ENCODE measurements around the gene ZNF236.

Gene ZNF236

DNA sequence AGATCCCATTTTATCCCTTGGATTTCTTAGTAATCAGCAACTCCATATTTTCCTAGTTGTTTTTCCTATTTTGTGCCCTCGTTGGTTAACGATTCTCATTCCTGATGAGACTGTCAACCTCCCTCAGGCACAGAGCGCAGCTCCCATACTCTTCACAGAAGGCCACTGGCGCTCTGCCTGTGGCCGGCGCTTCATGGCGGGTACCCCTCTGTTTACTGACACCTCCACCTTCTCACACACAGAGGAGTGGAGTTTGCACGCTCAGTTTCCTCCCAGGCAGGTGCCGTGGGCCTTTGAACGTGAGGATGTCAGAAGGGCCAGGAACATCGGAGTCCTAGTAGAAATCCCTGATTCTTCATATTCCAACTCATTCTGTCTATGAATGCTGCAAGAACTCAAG is 171.2 kb downstream of the ZNF236 start:
- POLR2A ChIA-PET, result no interaction called here
- Histone ChIP-seq H3K36me3 (ENCODE audit: control insufficient read depth in 4 of 4, insufficient read depth in 4 of 4, low read length in 3 of 4) (no peaks in the 10 kb centered on the region), H3K27ac (ENCODE audit: insufficient read depth in 1 of 2, low read depth in 1 of 2, low read length in 2 of 2, poor library complexity in 1 of 2, severe bottlenecking in 2 of 2) (no peak overlapping the region), H3K4me1 (ENCODE audit: control extremely low read depth in 1 of 4, control insufficient read depth in 4 of 4, insufficient read depth in 4 of 4, low read length in 3 of 4) (peaks cover 0 to 4% (median 0%) of the 10 kb centered on the region in 4 experiments), H3K9me3 (ENCODE audit: control extremely low read depth in 1 of 5, control insufficient read depth in 4 of 5, insufficient read depth in 2 of 5, low read depth in 1 of 5, low read length in 4 of 5) (no peaks in the 10 kb centered on the region), H3K4me3 (ENCODE audit: control insufficient read depth in 1 of 7, extremely low read depth in 1 of 7, insufficient read depth in 4 of 7, low read depth in 2 of 7, low read length in 6 of 7) (no peak overlapping the region), H3K27me3 (replicated peaks in 2 of 5; ENCODE audit: control insufficient read depth in 4 of 5, insufficient read depth in 5 of 5, low read length in 4 of 5) (no peaks in the 10 kb centered on the region)
- WGBS (ENCODE audit: insufficient coverage), result 93% methylated on average over 11 of the region's 11 CpGs
- no peak for DNase-seq
- CTCF ChIA-PET, result interaction anchor here (2.2 kb wide), 1 partner anchor 11 kb away, joined by 6 read pairs; no protein-coding TSS in a partner anchor

DNA sequence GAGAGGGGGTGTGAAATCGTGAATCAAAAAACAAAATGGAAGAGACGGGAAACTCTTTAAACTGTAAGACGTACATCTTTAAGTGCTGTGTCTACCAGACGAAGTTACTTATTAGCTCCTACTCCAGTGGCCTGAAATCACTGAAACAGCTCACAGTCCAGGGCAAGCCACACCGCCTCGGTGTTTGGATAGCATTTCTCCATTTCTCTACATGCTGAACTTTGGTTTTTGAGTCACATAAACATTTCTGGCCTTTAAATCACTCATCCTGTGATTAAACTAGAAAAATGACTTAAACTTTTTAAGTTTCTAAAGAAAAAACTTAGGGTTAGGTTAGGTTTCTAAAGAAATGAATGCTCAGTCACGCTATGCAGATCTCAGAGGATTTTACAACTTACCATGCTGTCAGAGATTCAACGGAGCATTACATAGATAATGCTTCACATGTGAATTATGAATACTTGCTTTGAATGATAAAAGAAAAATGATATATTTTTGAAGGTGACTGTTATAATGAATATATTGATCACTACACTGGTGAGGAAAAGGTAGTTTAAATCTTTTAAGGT is 171.8 kb downstream of the ZNF236 start:
- WGBS (ENCODE audit: insufficient coverage), result 95% methylated on average over 7 of the region's 8 CpGs

GRCh38 chr18:76995896-76996295 is 173.5 kb downstream of the ZNF236 start:
- Histone ChIP-seq H3K27ac (ENCODE audit: insufficient read depth in 1 of 2, low read depth in 1 of 2, low read length in 2 of 2, poor library complexity in 1 of 2, severe bottlenecking in 2 of 2) (no peak overlapping the region), H3K27me3 (replicated peaks in 2 of 5; ENCODE audit: control insufficient read depth in 4 of 5, insufficient read depth in 5 of 5, low read length in 4 of 5) (no peaks in the 10 kb centered on the region), H3K4me1 (ENCODE audit: control extremely low read depth in 1 of 4, control insufficient read depth in 4 of 4, insufficient read depth in 4 of 4, low read length in 3 of 4) (peaks cover 0 to 8% (median 2%) of the 10 kb centered on the region in 4 experiments), H3K36me3 (ENCODE audit: control insufficient read depth in 4 of 4, insufficient read depth in 4 of 4, low read length in 3 of 4) (no peaks in the 10 kb centered on the region), H3K9me3 (ENCODE audit: control extremely low read depth in 1 of 5, control insufficient read depth in 4 of 5, insufficient read depth in 2 of 5, low read depth in 1 of 5, low read length in 4 of 5) (no peaks in the 10 kb centered on the region), H3K4me3 (ENCODE audit: control insufficient read depth in 1 of 7, extremely low read depth in 1 of 7, insufficient read depth in 4 of 7, low read depth in 2 of 7, low read length in 6 of 7) (no peak overlapping the region)
- no peak for DNase-seq
- CTCF ChIA-PET, result interaction anchor here (2.0 kb wide), 1 partner anchor 12 kb away, joined by 16 read pairs; no protein-coding TSS in a partner anchor
- POLR2A ChIA-PET, result no interaction called here
- 100% methylated on average over 2 of the region's 7 CpGs for WGBS (ENCODE audit: insufficient coverage)

More for the DNA sequence above, 171.8 kb downstream of the ZNF236 start:
- peaks cover 0 to 4% (median 0%) of the 10 kb centered on the region in 4 experiments for H3K4me1 ChIP-seq (ENCODE audit: control extremely low read depth in 1 of 4, control insufficient read depth in 4 of 4, insufficient read depth in 4 of 4, low read length in 3 of 4)
- ChIA-PET POLR2A (no interaction called here), CTCF (interaction anchor here (2.2 kb wide), 1 partner anchor 10 kb away, joined by 6 read pairs; no protein-coding TSS in a partner anchor)
- no peak overlapping the region for H3K27ac ChIP-seq (ENCODE audit: insufficient read depth in 1 of 2, low read depth in 1 of 2, low read length in 2 of 2, poor library complexity in 1 of 2, severe bottlenecking in 2 of 2)
- no peaks in the 10 kb centered on the region for H3K36me3 ChIP-seq (ENCODE audit: control insufficient read depth in 4 of 4, insufficient read depth in 4 of 4, low read length in 3 of 4)
- DNase-seq, result no peak
- H3K9me3 ChIP-seq (ENCODE audit: control extremely low read depth in 1 of 5, control insufficient read depth in 4 of 5, insufficient read depth in 2 of 5, low read depth in 1 of 5, low read length in 4 of 5), result no peaks in the 10 kb centered on the region
- H3K27me3 ChIP-seq (replicated peaks in 2 of 5; ENCODE audit: control insufficient read depth in 4 of 5, insufficient read depth in 5 of 5, low read length in 4 of 5), result no peaks in the 10 kb centered on the region
- H3K4me3 ChIP-seq (ENCODE audit: control insufficient read depth in 1 of 7, extremely low read depth in 1 of 7, insufficient read depth in 4 of 7, low read depth in 2 of 7, low read length in 6 of 7), result no peak overlapping the region

- ChIA-PET POLR2A (no interaction called here), CTCF (interaction anchor here (0.9 to 2.0 kb wide), 7 partner anchors 8 to 67 kb away, joined by 3 to 16 read pairs (median 3); no protein-coding TSS in a partner anchor)
- Histone ChIP-seq H3K27me3 (replicated peaks in 2 of 5; ENCODE audit: control insufficient read depth in 4 of 5, insufficient read depth in 5 of 5, low read length in 4 of 5) (no peaks in the 10 kb centered on the region), H3K9me3 (ENCODE audit: control extremely low read depth in 1 of 5, control insufficient read depth in 4 of 5, insufficient read depth in 2 of 5, low read depth in 1 of 5, low read length in 4 of 5) (no peaks in the 10 kb centered on the region), H3K4me1 (ENCODE audit: control extremely low read depth in 1 of 4, control insufficient read depth in 4 of 4, insufficient read depth in 4 of 4, low read length in 3 of 4) (peaks cover 0 to 5% (median 2%) of the 10 kb centered on the region in 4 experiments), H3K27ac (ENCODE audit: insufficient read depth in 1 of 2, low read depth in 1 of 2, low read length in 2 of 2, poor library complexity in 1 of 2, severe bottlenecking in 2 of 2) (no peak overlapping the region), H3K4me3 (ENCODE audit: control insufficient read depth in 1 of 7, extremely low read depth in 1 of 7, insufficient read depth in 4 of 7, low read depth in 2 of 7, low read length in 6 of 7) (no peak overlapping the region), H3K36me3 (ENCODE audit: control insufficient read depth in 4 of 4, insufficient read depth in 4 of 4, low read length in 3 of 4) (no peaks in the 10 kb centered on the region)
- DNase-seq, result no peak
- WGBS (ENCODE audit: insufficient coverage), result 100% methylated on average over 3 of the region's 7 CpGs
Observed at GRCh38 chr18:76996429-76996828, 174.1 kb downstream of the ZNF236 start.

GRCh38 chr18:76997951-76998808 is 175.8 kb downstream of the ZNF236 start:
- H3K4me3 ChIP-seq (ENCODE audit: control insufficient read depth in 1 of 7, extremely low read depth in 1 of 7, insufficient read depth in 4 of 7, low read depth in 2 of 7, low read length in 6 of 7), result no peak overlapping the region
- no peak overlapping the region for H3K27ac ChIP-seq (ENCODE audit: insufficient read depth in 1 of 2, low read depth in 1 of 2, low read length in 2 of 2, poor library complexity in 1 of 2, severe bottlenecking in 2 of 2)
- no peak for DNase-seq
- CTCF ChIA-PET, result interaction anchor here (0.8 to 9.2 kb wide), 9 partner anchors 8 to 213 kb away, joined by 3 to 119 read pairs (median 12); no protein-coding TSS in a partner anchor
- peaks cover 0 to 5% (median 2%) of the 10 kb centered on the region in 4 experiments for H3K4me1 ChIP-seq (ENCODE audit: control extremely low read depth in 1 of 4, control insufficient read depth in 4 of 4, insufficient read depth in 4 of 4, low read length in 3 of 4)
- no peaks in the 10 kb centered on the region for H3K36me3 ChIP-seq (ENCODE audit: control insufficient read depth in 4 of 4, insufficient read depth in 4 of 4, low read length in 3 of 4)
- 96% methylated on average over 35 of the region's 38 CpGs for WGBS (ENCODE audit: insufficient coverage)
- POLR2A ChIA-PET, result no interaction called here
- H3K9me3 ChIP-seq (ENCODE audit: control extremely low read depth in 1 of 5, control insufficient read depth in 4 of 5, insufficient read depth in 2 of 5, low read depth in 1 of 5, low read length in 4 of 5), result no peaks in the 10 kb centered on the region
- no peaks in the 10 kb centered on the region for H3K27me3 ChIP-seq (replicated peaks in 2 of 5; ENCODE audit: control insufficient read depth in 4 of 5, insufficient read depth in 5 of 5, low read length in 4 of 5)

DNA sequence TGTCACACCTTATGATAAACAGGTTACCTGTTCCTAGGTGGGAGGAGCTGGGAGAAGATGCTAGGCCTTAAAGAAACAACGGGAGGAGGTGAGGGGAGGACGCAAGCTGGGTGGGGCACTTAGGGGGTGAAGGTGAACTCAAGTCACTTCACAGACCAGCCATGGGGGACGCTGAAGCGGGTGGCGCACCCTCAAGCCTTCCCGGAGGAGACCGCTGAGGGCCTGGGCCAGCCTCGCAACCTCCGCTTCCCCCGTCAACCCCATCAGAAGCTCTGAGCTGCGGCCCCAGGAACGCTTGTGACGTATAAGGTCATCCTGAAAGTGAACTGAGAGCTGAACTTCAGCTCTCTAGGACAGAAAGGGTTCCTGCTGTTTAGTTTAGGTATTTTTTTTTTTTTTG is 176.7 kb downstream of the ZNF236 start:
- Histone ChIP-seq H3K9me3 (ENCODE audit: control extremely low read depth in 1 of 5, control insufficient read depth in 4 of 5, insufficient read depth in 2 of 5, low read depth in 1 of 5, low read length in 4 of 5) (no peaks in the 10 kb centered on the region), H3K4me1 (ENCODE audit: control extremely low read depth in 1 of 4, control insufficient read depth in 4 of 4, insufficient read depth in 4 of 4, low read length in 3 of 4) (peaks cover 0 to 11% (median 3%) of the 10 kb centered on the region in 4 experiments), H3K36me3 (ENCODE audit: control insufficient read depth in 4 of 4, insufficient read depth in 4 of 4, low read length in 3 of 4) (no peaks in the 10 kb centered on the region), H3K4me3 (ENCODE audit: control insufficient read depth in 1 of 7, extremely low read depth in 1 of 7, insufficient read depth in 4 of 7, low read depth in 2 of 7, low read length in 6 of 7) (no peak overlapping the region), H3K27ac (ENCODE audit: insufficient read depth in 1 of 2, low read depth in 1 of 2, low read length in 2 of 2, poor library complexity in 1 of 2, severe bottlenecking in 2 of 2) (no peak overlapping the region), H3K27me3 (replicated peaks in 2 of 5; ENCODE audit: control insufficient read depth in 4 of 5, insufficient read depth in 5 of 5, low read length in 4 of 5) (no peaks in the 10 kb centered on the region)
- ChIA-PET POLR2A (no interaction called here), CTCF (interaction anchor here (0.8 to 9.2 kb wide), 11 partner anchors 9 to 652 kb away, joined by 3 to 119 read pairs (median 5); no protein-coding TSS in a partner anchor)
- 94% methylated on average over 13 of the region's 13 CpGs for WGBS (ENCODE audit: insufficient coverage)
- DNase-seq, result no peak
